Upper lobe of left lung (tissue), 4 donors: ENCODE results near the gene ABCC8.

Source experiments
- CTCF ChIP-seq, 6 experiments: fragments of 450-650 bp in 4 of 6; fragments of 200-600 bp in 2 of 6; sonication (generic) in 2 of 6; IDR thresholded peaks; one replicate each; pipeline ENCODE4 v1.5.1; 2016 to 2019; ENCODE audit warnings: antibody characterized with exemption in 6 of 6
- EP300 ChIP-seq, 4 donors: sonication (generic); formaldehyde crosslinking; IDR thresholded peaks; one replicate each; pipeline ENCODE4 v1.5.1; 2017; ENCODE audit warnings: antibody characterized with exemption in 4 of 4, control low read depth in 2 of 4
- POLR2A ChIP-seq, 4 donors: fragments of 450-650 bp; IDR thresholded peaks; one replicate each; pipeline ENCODE4 v1.5.1; 2016 to 2017; ENCODE audit warnings: antibody characterized with exemption in 4 of 4, mild to moderate bottlenecking in 2 of 4
- POLR2AphosphoS5 ChIP-seq, 2 donors: sonication (generic); formaldehyde crosslinking; IDR thresholded peaks; one replicate each; pipeline ENCODE4 v1.5.1; 2017; ENCODE audit warnings: antibody characterized with exemption in 2 of 2

- TF ChIP-seq POLR2AphosphoS5 (IDR thresholded peaks at IDR 0.05) (no peak), POLR2A (IDR thresholded peaks at IDR 0.05) (no peak), CTCF (IDR thresholded peaks at IDR 0.05) (no peak), EP300 (IDR thresholded peaks at IDR 0.05) (no peak)
These were observed 63.0 kb downstream of the ABCC8 start for GRCh38 chr11:17413414-17414316.
